Jurkat, Clone E6-1 (cell line): ENCODE measurements around the gene FOXO6.
"Not testable (repeated sequence)": the region's sequence is repeated elsewhere in the genome, so short reads cannot be mapped to it uniquely, and the experiment has no call there.

Source experiments
- DNase-seq: peaks from one replicate; pipeline ENCODE4 v3.0.0-alpha.2; 2011; ENCODE audit warnings: low read depth, low spot score
- H3K4me3 ChIP-seq: 2 replicates; pipeline ENCODE4 v1.5.1; 2011; ENCODE audit warnings: mild to moderate bottlenecking, low read length, control low read depth, moderate library complexity

Gene FOXO6

GRCh38 chr1:41328001-41328615, 33.1 kb upstream of the FOXO6 start:
- no peak for DNase-seq

DNA sequence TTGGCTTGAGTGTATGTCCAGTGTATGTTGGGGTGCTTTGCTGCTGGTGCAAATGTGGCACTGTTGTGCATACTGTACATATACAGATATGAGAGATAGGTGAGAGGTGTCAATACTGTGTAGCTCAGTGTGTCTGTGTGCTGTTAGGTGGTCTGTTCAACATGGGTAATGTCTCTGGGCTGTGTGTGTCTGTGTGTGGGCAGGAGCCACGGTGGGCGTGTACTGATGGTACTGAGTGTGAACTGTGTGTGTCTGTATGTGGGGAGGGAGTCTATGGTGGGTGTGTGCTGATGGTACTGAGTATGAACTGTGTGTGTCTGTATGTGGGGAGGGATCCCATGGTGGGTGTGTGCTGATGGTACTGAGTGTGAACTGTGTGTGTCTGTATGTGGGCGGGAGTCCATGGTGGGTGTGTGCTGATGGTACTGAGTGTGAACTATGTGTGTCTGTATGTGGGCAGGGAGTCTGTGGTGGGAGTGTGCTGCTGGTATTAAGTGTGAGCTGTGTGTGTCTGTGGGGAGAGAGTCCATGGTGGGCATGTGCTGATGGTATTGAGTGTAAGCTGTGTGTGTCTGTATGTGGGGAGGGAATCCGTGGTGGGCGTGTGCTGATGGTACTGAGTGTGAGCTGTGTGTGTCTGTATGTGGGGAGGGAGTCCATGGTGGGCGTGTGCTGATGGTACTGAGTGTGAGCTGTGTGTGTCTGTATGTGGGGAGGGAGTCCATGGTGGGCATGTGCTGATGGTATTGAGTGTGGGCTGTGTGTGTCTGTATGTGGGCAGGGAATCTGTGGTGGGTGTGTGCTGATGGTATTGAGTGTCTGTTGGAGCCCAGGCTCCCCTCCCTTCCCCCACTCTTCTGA, 32.2 kb upstream of the FOXO6 start:
- no peak overlapping the region for H3K4me3 ChIP-seq

More at GRCh38 chr1:41328001-41328615, 33.1 kb upstream of the FOXO6 start:
- H3K4me3 ChIP-seq: no peak overlapping the region

DNA sequence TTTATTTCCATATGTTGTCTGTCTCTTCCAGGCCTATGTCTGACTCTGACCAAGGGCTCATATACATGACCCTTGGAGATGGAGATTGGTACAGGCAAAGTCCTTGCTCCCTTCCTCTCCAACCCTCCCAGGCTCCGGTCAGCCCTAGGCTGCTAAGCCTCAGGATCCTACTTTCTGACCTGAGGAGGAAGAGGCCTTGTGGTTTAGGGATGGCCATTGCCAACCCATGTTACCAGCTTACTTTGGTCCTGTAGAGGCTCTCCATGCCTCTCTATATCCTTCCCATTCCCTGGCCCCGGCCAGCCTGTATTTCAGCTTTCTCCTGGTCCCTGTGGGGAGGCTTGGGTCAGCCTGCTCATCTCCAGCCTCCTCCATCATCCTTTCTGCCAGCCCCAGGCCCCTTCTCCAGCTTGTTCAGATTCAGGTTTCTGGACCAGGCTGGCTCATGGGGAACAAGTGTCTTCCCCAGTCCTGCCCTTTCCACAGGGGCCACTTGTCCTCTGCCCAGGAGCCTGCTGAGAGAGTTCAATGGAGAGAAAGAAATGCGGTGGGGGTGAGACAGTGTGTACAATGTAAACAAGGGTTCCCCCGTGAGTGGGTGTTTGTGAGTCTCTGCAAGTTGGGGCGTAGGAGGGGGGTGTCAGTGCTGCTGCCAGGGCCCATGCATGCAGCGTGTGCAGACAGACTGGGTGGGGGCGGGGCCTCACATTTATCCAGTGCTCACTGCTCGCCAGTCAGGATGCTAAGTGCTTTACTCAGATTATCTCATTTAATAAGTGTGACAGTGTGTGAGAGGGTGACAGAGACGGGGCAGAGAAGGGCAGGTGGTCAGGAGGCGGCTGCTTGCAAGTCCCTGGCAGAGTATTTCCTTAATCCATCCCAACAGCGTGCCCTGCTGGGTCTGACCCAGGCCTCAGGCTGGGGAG, 31.3 kb upstream of the FOXO6 start:
- DNase-seq: no peak
- H3K4me3 ChIP-seq: no peak overlapping the region

More for the DNA sequence above, 32.2 kb upstream of the FOXO6 start:
- DNase-seq: no peak

DNA sequence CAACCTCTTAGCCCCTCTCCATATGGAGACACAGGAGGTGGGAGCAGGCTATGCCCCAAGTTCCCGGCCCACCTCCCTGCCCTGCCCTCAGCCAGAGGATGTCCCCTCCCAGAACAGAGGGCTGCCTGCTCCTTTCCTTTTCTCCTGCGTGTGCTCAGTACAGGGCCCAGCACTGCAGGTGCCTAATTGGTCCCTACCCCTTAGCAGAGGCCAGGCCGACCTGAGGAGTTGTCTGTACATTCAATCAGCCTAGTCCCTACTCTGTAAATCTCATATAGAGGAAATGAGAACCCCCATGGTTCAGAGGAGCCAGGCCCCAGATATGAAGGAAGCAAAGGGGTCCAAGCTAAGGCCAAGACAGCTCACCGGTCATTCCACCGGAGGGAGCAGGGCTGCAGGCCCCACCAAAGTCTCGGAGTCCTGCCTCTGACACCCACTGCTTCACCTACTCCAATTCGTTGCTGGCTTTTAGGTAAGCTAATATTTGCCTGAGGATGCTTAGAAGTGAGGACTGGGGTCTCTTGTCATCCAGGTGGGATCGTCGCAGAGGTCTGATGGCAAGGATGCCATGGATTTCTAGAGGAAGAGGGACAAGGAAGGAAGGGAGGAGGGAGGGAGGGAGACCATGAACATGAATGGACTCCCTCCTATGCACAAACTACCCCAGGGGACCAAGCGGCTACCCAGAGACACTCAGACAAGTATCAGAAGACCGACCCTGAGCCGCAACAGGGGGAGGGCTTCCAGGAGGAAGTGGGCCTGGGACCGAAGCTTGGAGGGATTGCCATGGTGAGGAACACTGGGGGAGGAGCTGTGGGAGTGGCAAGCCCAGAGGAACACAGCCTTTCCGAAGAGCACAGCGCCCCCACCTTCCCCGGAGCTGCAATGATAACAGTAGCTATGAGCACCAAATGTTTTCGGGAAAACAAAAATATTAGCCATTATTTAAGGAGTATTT, 30.4 kb upstream of the FOXO6 start:
- H3K4me3 ChIP-seq: no peak overlapping the region
- no peak for DNase-seq

DNA sequence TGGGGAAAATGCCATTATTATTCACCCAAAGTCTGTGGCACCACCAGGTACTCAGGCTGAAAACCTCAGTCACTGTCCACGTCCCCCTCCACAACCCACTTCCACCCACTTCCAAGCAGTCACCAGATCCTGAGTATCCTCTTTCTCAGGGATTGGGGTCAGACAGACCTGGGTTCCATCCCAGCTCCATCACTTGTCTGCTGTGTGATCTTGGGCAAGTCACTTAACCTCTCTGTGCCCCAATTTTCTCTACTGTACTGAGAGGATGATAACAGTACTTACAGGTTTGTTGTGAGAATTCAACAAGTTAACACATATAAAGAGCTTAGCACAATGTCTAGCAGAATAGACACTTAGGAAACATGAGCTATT, 29.7 kb upstream of the FOXO6 start:
- no peak overlapping the region for H3K4me3 ChIP-seq
- DNase-seq: no peak

GRCh38 chr1:41332161-41332560, 29.1 kb upstream of the FOXO6 start:
- not testable (repeated sequence) for H3K4me3 ChIP-seq, DNase-seq

DNA sequence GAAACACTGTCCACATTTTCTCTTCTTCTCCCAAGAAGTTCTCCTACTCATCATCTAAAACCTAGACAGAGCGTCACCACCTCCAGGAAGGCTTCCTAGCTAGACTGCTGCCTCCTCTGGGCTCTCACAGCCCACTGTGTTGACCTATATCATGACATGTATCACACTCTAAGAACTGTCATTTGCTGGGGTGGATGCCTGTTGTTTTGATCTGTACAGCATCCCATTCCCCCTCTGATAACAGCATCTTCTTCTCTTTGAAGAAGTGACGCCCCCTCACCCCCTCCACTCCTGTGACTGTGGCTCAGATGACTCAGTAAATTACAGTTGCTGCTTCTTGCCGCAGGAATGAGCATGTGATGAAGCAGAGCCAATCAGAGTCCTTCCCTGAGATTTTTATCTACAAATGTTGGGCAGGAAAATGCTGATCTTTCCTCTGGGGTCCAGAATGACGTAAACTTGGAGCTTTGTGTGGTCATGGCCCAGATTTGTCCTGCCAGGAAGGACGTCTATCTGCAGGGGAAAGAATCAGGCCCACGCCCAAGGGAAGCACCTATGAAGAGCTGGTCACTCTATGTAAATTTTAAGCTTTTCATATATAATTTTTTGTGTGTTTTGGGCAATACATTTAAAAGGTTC, 28.0 kb upstream of the FOXO6 start:
- no peak overlapping the region for H3K4me3 ChIP-seq
- peak; percentile 52 for DNase-seq

DNA sequence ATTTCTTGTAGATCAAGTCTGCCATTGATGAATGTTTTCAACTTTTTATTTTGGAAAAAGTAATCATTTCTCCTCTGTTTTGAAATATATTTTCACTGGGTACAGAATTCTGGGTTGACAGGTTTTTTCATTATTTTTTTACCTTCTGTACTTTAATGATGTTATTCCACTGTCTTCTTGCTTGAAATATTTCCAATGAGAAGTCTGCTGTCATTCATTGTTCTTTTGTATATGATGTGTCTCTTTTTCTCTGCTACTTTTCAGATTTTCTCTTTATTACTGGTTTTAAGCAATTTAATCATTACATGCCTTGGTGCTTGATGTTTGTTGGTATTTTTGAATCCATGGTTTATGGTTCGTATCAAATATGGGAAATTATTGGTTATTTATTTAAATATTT, 22.4 kb upstream of the FOXO6 start:
- DNase-seq: no peak
- H3K4me3 ChIP-seq: no peak overlapping the region

GRCh38 chr1:41340655-41341364, 20.4 kb upstream of the FOXO6 start:
- H3K4me3 ChIP-seq: no peak overlapping the region
- no peak for DNase-seq

GRCh38 chr1:41341365-41341683, 19.9 kb upstream of the FOXO6 start:
- H3K4me3 ChIP-seq: no peak overlapping the region
- no peak for DNase-seq

DNA sequence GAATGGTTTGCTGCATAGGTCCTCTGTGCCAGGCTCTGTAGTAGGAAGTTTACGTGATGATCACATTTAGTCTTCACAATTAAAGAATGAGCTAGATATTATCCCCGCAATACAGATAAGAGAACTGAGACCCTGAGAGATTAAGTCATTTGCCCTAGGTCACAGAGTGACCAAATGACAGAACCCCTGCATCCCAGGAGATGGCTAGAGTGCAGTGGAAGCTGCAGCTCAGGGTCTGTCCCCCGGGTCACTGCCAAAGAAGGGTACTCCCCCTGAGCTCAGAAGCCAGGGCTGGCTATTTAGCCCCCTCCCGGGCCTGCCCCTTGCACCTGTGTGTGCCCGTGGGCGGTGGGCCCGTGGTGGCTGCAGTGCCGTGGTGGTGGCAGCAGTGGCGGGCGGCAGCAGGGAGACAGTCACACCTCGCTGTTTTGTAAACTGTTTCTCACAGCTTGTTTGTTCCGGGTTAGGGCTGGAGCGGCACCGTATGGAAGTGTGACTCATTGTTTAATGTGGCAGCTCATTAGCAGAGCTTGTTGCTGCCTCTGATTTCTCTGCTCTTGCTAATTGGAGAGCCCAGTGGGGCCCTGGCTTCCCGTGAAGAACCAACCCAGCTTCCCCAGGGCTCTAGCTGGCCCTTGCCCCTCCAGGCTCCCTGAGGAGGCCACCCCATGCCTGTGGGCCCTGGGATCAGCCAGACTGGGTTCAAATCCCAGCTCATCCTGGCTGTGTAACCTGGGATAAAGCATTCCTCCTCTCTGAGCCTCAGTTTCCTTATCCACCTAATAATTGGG, 19.3 kb upstream of the FOXO6 start:
- H3K4me3 ChIP-seq: no peak overlapping the region
- DNase-seq: no peak

DNA sequence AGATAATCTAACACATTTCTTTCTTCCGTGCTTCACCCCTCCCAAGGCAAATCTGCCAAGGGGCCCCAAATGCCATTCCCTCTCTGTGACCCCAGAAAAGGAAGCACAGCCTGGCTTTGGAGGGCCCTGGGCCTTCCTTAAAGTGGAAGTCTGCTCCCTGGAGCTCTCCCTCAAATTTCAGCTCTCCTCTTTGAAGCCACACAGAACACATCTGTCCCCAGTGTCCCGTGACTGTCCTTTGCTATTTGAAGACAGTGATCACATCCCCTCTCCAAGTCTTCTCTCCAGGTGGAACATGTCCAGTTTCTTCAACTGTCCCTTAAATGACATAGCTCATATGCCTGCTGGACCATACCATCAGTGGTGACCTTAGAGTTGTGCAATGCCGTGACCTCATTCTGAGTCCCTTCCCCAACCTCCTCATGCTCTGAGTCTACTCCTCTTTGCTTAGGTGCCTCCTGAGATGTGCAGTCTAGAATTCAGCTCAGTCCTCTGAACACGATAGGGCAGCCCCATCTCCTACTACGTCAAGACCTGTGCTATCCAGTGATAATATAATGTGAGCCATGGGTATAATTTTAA, 18.4 kb upstream of the FOXO6 start:
- no peak overlapping the region for H3K4me3 ChIP-seq
- no peak for DNase-seq

GRCh38 chr1:41343790-41344699, 17.2 kb upstream of the FOXO6 start:
- H3K4me3 ChIP-seq: no peak overlapping the region
- DNase-seq: no peak

- H3K4me3 ChIP-seq: no peak overlapping the region
- DNase-seq: no peak
Measured at GRCh38 chr1:41344708-41345159, 16.5 kb upstream of the FOXO6 start.

- no peak for DNase-seq
- H3K4me3 ChIP-seq: no peak overlapping the region
Measured at GRCh38 chr1:41345434-41346075, 15.7 kb upstream of the FOXO6 start.
